Epithelial cell of proximal tubule (primary cell): ENCODE measurements around the gene COL6A5. TPM values are rescaled to one million over a fixed set of nuclear protein-coding genes. Genes with fewer than 3 reads are reported as not detected.
"Not testable (repeated sequence)": the region's sequence is repeated elsewhere in the genome, so short reads cannot be mapped to it uniquely, and the experiment has no call there.

Experiments
- DNase-seq: peaks from one replicate; pipeline ENCODE4 v3.0.0-alpha.2; 2011; ENCODE audit warnings: low read depth
- H3K4me3 ChIP-seq: 2 replicates; pipeline ENCODE4 v1.5.1; 2011; ENCODE audit warnings: low read depth, mild to moderate bottlenecking, low read length
- total RNA-seq: library from RNA; depleted of rRNA; stranded (reverse); fragments of >200 nt; gene quantifications from 2 replicates; pipeline ENCODE4 v1.2.3, GENCODE V29; 2015
- TF ChIP-seq, protein P1 (sequence below): conservative IDR thresholded peaks from 2 replicates; pipeline ENCODE4 v1.5.1; 2012; ENCODE audit warnings: low read depth, mild to moderate bottlenecking, low read length

The COL6A5 gene
- total RNA-seq, 1 donor from 2014 or later = not detected

DNA sequence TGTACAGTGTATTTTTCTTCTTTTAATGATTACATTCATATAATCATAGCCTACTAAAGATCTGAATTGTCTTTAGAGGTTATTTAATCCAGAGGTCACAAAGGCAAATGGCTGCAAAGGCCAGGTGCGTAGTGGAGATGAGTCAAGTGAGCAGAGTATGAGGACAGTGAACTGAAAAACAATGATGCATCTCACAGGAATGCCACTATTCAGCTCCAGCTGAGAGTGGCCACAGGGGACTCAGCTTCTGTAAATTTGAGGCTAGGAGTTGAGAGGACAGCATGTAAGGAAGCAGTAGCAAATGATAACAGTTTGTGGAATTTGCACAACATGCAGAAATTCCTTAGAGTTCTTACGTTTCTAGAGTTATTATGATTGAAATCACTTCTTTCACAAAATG lies 50.4 kb downstream of the COL6A5 start:
- TF ChIP-seq, protein P1, sequence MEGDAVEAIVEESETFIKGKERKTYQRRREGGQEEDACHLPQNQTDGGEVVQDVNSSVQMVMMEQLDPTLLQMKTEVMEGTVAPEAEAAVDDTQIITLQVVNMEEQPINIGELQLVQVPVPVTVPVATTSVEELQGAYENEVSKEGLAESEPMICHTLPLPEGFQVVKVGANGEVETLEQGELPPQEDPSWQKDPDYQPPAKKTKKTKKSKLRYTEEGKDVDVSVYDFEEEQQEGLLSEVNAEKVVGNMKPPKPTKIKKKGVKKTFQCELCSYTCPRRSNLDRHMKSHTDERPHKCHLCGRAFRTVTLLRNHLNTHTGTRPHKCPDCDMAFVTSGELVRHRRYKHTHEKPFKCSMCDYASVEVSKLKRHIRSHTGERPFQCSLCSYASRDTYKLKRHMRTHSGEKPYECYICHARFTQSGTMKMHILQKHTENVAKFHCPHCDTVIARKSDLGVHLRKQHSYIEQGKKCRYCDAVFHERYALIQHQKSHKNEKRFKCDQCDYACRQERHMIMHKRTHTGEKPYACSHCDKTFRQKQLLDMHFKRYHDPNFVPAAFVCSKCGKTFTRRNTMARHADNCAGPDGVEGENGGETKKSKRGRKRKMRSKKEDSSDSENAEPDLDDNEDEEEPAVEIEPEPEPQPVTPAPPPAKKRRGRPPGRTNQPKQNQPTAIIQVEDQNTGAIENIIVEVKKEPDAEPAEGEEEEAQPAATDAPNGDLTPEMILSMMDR = no peak
- DNase-seq = peak; percentile 58
- no peak overlapping the region for H3K4me3 ChIP-seq

DNA sequence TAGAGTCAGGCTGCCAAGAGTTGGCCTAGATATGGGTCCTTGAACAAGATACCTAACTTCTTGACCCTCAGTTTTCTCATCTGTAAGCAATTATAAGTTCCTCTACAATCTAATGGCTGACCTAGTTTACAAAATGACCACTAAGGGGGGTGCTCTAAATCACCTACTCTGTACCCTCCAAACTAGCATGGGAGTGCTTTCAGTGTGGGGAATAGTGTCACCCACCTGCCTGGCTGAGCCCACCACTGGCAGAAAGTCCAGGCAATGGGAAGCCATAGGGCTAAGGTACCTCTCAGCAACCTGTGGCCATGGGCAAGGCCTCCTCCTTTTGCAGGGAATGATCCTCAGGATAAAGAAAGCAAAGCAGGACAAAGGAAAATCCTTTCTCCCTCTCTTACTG lies 58.9 kb downstream of the COL6A5 start:
- DNase-seq = no peak
- no peak overlapping the region for H3K4me3 ChIP-seq
- TF ChIP-seq, protein P1 = no peak

DNA sequence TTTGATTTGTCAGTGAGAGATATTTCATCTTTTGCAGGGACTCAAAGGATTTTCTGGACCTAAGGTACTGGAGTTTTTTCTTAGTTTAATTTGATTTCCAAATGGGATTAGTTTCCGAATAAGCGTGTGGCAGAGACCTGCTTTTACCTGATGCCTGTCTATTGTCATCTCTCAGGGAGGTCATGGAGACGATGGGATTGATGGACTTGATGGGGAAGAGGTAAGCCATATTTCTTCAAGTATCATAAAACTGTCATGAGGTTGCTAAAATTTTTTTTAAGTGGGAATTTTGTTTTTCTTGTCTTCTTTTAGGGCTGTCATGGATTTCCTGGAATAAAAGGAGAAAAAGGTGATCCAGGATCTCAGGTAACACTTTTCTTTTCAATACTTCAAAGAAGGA lies 60.5 kb downstream of the COL6A5 start:
- TF ChIP-seq, protein P1 = no peak
- no peak overlapping the region for H3K4me3 ChIP-seq
- DNase-seq = no peak

DNA sequence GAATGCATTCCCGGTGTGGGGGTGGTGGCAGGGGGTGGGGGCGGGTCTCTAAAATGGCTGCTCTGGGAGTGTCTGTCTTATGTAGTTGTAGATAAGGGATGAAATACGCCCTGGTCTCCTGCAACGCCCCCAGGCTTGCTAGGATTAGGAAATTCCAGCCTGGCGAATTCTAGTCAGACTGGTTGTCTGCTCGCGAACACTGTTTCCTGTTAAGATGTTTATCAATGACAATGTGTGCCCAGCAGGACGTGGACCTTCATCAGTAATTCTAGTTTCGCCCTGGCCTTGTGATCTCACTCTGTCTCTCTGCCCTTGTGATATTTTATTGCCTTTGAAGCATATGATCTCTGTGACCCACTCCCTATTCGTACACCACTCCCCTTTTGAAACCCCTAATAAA lies 62.8 kb downstream of the COL6A5 start:
- not testable (repeated sequence) for DNase-seq, H3K4me3 ChIP-seq

DNA sequence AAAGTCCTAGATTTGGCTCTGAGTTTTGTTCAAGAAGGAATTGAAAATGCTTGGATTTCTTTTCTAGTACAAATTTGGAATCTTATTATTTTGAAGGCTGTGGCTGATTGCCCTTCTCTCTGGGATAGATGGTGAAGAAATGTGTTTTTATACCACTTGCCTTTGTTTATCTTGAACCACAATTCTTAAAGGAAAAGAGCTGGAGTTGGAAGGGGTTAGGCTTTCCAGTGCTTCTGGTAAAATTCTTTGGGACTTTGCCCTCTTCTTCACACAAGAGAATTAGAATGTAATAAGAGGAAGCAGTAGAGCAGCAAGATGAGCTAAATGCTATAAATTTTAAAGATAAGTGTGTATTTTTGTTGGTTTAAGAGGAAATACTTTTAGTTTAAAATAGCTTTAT lies 65.8 kb downstream of the COL6A5 start:
- no peak for DNase-seq
- H3K4me3 ChIP-seq = no peak overlapping the region
- TF ChIP-seq, protein P1 = no peak

DNA sequence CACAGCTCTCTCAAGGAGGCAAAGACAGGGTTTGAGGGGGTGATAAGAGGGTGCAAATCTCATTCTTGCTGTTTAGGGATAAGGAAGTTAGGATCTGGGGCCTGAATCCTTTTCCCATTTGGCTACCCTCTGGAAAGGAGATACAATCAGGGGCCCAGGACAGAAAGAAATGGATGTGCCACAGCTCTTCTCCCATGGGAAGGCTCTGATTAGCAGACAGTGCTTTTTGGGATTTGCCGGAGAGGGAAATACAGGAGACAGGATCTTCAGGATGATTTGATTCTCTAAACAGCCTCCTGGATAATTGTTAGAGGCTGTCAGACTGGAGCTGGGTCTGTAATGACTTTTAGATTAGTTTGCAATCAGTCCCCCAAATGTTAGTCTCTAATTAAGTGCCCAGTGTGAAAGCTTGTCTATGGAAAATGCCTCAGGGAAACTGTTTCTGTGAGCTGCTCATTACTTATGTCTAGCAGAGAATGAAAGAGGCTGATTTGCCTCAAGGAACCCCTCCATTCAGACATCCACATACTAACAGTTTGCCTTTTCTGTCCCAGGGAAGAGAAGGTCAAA lies 67.6 kb downstream of the COL6A5 start:
- H3K4me3 ChIP-seq = no peak overlapping the region
- TF ChIP-seq, protein P1 = no peak
- DNase-seq = no peak

DNA sequence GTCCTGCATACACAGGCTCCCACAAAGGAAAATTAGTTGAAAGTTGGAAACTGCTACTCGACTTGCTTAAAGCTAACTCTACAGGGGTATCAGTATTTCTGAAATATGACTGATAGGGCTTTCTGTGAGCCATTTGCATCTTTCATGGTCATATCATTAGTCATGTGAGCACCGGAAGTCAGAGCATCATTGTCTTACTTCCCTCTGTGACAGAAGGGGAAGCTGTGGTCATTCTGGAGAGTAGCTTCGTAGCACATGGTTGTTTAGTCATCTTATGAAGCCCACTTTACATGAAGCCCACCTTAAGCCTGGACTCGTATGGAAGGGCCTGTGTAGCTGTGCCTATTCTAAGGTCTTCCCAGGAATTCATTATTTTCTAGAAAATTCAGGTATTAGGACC lies 69.0 kb downstream of the COL6A5 start:
- TF ChIP-seq, protein P1 = no peak
- no peak for DNase-seq
- no peak overlapping the region for H3K4me3 ChIP-seq
